Parathyroid adenoma (tissue), 2 donors: ENCODE data around the gene TREH.
"Not testable (repeated sequence)": the region's sequence is repeated elsewhere in the genome, so short reads cannot be mapped to it uniquely, and the experiment has no call there.

Experiments
- H2AFZ ChIP-seq: fragments of 300-600 bp; sonication (generic); one replicate; pipeline ENCODE4 v1.7.0; 2017; ENCODE audit warnings: antibody characterized with exemption, mild to moderate bottlenecking
- H3K27ac ChIP-seq: fragments of 300-600 bp; sonication (generic); one replicate; pipeline ENCODE4 v1.7.0; 2017
- H3K27me3 ChIP-seq: fragments of 300-600 bp; sonication (generic); one replicate; pipeline ENCODE4 v1.7.0; 2017; ENCODE audit warnings: low read length; ENCODE audit not compliant: control insufficient read depth, insufficient read depth
- H3K36me3 ChIP-seq: fragments of 300-600 bp; sonication (generic); one replicate; pipeline ENCODE4 v1.7.0; 2017; ENCODE audit warnings: low read length; ENCODE audit not compliant: control insufficient read depth, insufficient read depth
- H3K4me1 ChIP-seq: fragments of 300-600 bp; sonication (generic); one replicate; pipeline ENCODE4 v1.7.0; 2017; ENCODE audit warnings: control low read depth
- H3K4me2 ChIP-seq: fragments of 300-600 bp; sonication (generic); one replicate; pipeline ENCODE4 v1.7.0; 2017; ENCODE audit warnings: low read length
- H3K4me3 ChIP-seq: fragments of 300-600 bp; sonication (generic); one replicate; pipeline ENCODE4 v1.7.0; 2017; ENCODE audit warnings: low read depth, low read length
- H3K79me2 ChIP-seq: fragments of 300-600 bp; sonication (generic); one replicate; pipeline ENCODE4 v1.7.0; 2017; ENCODE audit warnings: control low read depth
- H3K9ac ChIP-seq: fragments of 300-600 bp; sonication (generic); one replicate; pipeline ENCODE4 v1.7.0; 2017; ENCODE audit warnings: mild to moderate bottlenecking
- H3K9me3 ChIP-seq: fragments of 300-600 bp; sonication (generic); one replicate; pipeline ENCODE4 v1.7.0; 2017; ENCODE audit warnings: low read length; ENCODE audit not compliant: control insufficient read depth
- TF ChIP-seq, protein P1 (sequence below): fragments of 300-600 bp; sonication (generic); IDR thresholded peaks from one replicate; pipeline ENCODE4 v1.7.0; 2017; ENCODE audit warnings: antibody characterized with exemption, mild to moderate bottlenecking
- donor health status: primary hyperparathyroidism.

The TREH gene, protein sequence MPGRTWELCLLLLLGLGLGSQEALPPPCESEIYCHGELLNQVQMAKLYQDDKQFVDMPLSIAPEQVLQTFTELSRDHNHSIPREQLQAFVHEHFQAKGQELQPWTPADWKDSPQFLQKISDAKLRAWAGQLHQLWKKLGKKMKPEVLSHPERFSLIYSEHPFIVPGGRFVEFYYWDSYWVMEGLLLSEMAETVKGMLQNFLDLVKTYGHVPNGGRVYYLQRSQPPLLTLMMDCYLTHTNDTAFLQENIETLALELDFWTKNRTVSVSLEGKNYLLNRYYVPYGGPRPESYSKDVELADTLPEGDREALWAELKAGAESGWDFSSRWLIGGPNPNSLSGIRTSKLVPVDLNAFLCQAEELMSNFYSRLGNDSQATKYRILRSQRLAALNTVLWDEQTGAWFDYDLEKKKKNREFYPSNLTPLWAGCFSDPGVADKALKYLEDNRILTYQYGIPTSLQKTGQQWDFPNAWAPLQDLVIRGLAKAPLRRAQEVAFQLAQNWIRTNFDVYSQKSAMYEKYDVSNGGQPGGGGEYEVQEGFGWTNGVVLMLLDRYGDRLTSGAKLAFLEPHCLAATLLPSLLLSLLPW

DNA sequence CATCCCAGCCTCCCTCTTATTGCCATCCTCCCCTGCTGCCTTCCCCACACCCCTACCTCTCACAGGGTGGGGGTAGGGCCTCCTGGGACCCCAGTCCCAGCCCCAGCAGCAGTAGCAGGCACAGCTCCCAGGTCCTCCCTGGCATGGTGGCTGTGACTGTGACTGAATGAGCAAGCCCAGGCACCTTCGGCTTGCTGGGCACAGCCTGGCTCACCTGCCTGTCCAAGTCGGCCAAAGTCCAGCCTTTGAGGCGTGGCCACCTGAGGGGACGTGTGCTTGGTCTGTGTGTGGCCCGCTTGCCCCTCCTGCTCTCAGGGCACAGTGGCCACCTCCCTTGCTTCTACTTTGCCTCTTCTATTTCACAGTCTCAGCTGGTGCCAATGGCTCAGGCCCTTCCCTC lies at the start of gene TREH:
Gene TREH (minus strand): TSS at position 168 of the 400 bp plus-strand sequence. CDS start 23 bp downstream, at position 145.
- H3K4me2 ChIP-seq = no peak within 1 kb of the TSS
- TF ChIP-seq, protein P1, sequence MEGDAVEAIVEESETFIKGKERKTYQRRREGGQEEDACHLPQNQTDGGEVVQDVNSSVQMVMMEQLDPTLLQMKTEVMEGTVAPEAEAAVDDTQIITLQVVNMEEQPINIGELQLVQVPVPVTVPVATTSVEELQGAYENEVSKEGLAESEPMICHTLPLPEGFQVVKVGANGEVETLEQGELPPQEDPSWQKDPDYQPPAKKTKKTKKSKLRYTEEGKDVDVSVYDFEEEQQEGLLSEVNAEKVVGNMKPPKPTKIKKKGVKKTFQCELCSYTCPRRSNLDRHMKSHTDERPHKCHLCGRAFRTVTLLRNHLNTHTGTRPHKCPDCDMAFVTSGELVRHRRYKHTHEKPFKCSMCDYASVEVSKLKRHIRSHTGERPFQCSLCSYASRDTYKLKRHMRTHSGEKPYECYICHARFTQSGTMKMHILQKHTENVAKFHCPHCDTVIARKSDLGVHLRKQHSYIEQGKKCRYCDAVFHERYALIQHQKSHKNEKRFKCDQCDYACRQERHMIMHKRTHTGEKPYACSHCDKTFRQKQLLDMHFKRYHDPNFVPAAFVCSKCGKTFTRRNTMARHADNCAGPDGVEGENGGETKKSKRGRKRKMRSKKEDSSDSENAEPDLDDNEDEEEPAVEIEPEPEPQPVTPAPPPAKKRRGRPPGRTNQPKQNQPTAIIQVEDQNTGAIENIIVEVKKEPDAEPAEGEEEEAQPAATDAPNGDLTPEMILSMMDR = no peak
- H3K27ac ChIP-seq = no peak within 1 kb of the TSS
- no peak within 1 kb of the TSS for H3K4me3 ChIP-seq
- H3K9me3 ChIP-seq = no peaks in the 10 kb centered on the region
- H3K36me3 ChIP-seq = no peaks in the 10 kb centered on the region
- H3K79me2 ChIP-seq = no peaks in the 10 kb centered on the region
- no peaks in the 10 kb centered on the region for H3K4me1 ChIP-seq
- no peaks in the 10 kb centered on the region for H3K27me3 ChIP-seq
- no peak within 1 kb of the TSS for H3K9ac ChIP-seq
- no peak within 1 kb of the TSS for H2AFZ ChIP-seq

DNA sequence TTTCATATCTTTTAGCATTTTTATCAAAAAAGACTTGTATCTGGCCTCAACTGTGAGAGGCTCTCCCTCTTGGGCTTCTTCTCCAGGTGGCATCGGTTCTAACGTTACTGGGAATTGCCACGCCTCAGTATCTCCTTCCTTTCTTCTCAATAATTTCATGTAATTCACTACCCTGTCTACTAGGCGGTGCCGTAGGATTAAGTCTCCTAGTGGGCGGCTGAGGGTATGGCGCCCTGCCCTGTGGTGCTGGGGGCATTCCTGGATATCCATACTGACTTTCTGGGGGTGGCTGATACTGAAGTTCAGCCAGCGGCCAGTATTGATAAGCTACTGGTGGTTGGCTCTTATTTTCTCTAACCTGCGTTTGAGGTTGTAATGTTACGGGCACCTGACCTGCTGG lies 48.7 kb upstream of the TREH start:
- H3K4me1 ChIP-seq, H3K27ac ChIP-seq, H3K27me3 ChIP-seq, H2AFZ ChIP-seq, H3K79me2 ChIP-seq, H3K4me3 ChIP-seq, H3K9me3 ChIP-seq, H3K36me3 ChIP-seq, H3K9ac ChIP-seq, H3K4me2 ChIP-seq: not testable (repeated sequence)

DNA sequence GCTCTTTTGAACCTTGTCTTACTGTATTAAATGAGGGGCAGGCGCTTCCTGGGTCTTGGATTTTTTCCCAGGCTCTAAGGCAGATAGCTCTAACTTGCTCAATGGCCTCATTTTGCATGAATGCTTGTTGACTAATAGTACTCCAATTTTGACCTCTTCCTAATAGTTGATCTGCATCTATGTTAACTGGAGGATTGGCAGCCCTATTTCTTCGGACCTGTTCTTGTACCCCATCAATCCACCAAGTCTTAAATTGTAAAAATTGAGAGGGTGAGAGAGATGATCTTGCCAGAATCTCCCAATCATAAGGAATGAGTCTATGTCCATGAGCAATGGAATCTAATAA lies 48.2 kb upstream of the TREH start:
- not testable (repeated sequence) for H3K36me3 ChIP-seq, H3K27ac ChIP-seq, H2AFZ ChIP-seq, H3K9ac ChIP-seq, H3K4me2 ChIP-seq, H3K4me1 ChIP-seq, H3K79me2 ChIP-seq, H3K4me3 ChIP-seq, H3K27me3 ChIP-seq, H3K9me3 ChIP-seq

DNA sequence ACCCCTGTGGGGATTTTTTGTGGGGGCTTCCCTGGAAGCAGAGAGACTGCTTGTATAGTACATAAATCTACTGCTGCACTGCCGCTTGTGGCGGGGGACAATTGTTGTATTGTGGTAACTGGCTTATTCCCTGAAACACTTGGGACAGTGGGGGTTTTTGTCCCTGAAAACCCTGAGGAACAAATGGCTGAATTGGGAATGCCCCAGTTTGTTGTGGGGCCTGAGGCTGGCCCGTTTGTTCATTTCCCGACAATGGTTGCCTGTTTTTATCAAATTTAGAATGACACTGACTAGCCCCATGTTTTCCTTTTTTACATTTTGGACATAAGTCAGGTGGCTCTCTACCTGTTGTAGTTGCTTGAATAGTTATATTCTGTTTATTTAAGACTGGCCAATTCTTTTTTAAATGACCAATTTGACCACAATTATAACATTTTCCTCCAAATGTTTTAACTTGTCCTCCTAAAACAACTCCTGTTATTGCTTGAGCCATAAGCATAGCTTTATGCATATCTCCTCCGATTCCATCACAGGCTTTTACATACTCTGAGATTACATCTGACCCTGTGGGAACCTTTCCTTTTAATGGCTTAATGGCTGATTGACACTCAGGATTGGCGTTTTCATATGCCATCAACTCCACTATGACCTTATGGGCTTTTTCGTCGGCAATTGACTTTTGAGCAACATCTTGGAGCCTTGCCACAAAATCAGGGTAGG lies 47.7 kb upstream of the TREH start:
- not testable (repeated sequence) for H3K36me3 ChIP-seq, H3K4me1 ChIP-seq, H3K79me2 ChIP-seq, H3K4me3 ChIP-seq, H3K4me2 ChIP-seq, H3K9ac ChIP-seq, H3K27me3 ChIP-seq, H3K27ac ChIP-seq, H3K9me3 ChIP-seq, H2AFZ ChIP-seq

DNA sequence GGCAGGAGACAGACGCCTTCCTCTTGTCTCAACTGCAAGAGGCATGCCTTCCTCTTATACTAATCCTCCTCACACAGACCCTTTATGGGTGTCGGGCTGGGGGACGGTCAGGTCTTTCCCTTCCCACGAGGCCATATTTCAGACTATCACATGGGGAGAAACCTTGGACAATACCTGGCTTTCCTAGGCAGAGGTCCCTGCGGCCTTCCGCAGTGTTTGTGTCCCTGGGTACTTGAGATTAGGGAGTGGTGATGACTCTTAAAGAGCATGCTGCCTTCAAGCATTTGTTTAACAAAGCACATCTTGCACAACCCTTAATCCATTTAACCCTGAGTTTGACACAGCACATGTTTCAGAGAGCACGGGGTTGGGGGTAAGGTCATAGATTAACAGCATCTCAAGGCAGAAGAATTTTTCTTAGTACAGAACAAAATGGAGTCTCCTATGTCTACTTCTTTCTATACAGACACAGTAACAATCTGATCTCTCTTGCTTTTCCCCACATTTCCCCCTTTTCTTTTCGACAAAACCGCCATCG lies 42.1 kb upstream of the TREH start:
- not testable (repeated sequence) for H3K27ac ChIP-seq, H3K4me1 ChIP-seq, H3K27me3 ChIP-seq, H3K4me3 ChIP-seq, H3K9ac ChIP-seq, H2AFZ ChIP-seq, H3K36me3 ChIP-seq, H3K4me2 ChIP-seq, H3K79me2 ChIP-seq, H3K9me3 ChIP-seq

DNA sequence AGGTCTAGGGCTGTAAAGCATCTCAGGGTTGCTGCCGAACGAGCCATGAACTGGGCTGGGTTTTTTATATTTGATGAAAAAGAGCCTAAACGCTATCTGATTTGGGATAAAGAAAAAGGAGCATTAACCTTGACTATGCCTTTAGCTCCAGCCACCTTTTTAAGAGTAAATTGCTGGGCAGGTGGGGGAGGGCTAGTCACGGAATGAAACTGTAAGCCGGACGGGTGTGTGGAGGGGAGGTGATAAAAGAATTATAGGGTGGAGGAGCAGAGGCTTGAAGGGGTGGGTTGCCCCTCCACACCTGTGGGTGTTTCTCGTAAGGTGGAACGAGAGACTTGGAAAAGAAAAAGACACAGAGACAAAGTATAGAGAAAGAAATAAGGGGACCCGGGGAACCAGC lies 41.3 kb upstream of the TREH start:
- not testable (repeated sequence) for H2AFZ ChIP-seq

DNA sequence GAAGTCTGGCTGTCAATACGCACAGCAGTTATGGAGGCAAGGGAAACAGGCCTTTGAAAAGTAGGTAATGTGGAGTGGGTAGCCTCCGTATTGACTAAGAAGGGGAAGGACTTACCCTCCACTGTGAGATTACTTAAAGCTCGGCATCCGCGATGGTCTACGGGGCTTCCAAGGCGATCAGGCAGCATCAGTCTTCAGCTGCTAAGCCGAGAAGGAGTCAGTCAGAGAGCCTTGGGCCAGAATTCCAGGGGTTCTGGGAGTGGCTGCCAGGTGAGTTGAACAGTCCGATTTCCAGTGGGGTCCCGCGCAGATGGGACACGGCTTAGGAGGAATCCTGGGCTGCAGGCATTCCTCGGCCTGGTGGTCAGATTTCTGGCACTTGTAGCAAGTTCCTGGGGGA lies 40.6 kb upstream of the TREH start:
- not testable (repeated sequence) for H3K27ac ChIP-seq, H3K9me3 ChIP-seq, H2AFZ ChIP-seq, H3K4me3 ChIP-seq, H3K4me2 ChIP-seq, H3K27me3 ChIP-seq, H3K36me3 ChIP-seq, H3K4me1 ChIP-seq, H3K79me2 ChIP-seq, H3K9ac ChIP-seq

More for the DNA sequence above, 41.3 kb upstream of the TREH start:
- H3K9ac ChIP-seq, H3K4me2 ChIP-seq, H3K4me1 ChIP-seq, H3K79me2 ChIP-seq, H3K4me3 ChIP-seq, H3K9me3 ChIP-seq, H3K27me3 ChIP-seq, H3K27ac ChIP-seq, H3K36me3 ChIP-seq: not testable (repeated sequence)

DNA sequence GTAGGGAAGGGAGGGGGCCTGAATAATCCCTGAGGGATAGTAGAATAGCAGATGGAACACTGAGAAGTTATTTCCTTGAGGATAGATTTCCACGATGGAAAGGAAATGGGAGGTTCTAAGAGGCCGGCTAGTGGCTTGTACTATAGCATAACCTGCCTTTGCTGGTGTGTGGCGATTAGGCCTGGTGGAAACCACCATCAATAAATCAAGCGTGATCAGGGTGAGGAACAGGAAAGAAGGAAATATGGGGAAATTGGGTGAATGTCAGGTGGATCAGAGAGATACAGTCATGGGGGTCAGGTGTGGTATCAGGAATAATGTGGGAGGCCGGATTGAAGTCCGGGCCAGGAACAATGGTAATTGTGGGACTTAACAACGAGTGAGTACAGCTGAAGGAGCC lies 39.1 kb upstream of the TREH start:
- H3K4me3 ChIP-seq, H3K27me3 ChIP-seq, H3K36me3 ChIP-seq, H3K4me2 ChIP-seq, H3K4me1 ChIP-seq, H3K79me2 ChIP-seq, H3K27ac ChIP-seq, H3K9ac ChIP-seq, H2AFZ ChIP-seq, H3K9me3 ChIP-seq: not testable (repeated sequence)

DNA sequence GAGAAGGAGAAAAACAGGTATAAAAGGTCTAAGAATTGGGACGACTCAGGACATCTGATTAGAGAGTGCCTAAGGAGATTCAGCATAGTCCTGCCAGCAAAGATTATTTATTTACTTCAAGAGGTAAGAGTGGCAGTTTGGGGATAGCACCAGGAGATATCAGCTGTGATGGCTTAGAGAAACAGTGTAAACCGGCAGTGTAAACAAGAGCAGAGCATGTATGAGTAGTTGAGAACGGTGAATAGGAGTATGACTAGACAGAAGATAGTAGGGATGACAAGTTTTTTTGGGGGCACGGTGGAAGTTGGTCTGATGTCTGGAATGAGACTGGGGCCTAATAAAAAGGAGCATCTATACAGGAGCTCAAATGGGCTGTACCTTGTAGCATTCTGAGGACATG lies 38.3 kb upstream of the TREH start:
- H3K9me3 ChIP-seq, H3K36me3 ChIP-seq, H3K4me1 ChIP-seq, H3K27ac ChIP-seq, H3K27me3 ChIP-seq, H2AFZ ChIP-seq, H3K79me2 ChIP-seq, H3K4me2 ChIP-seq, H3K4me3 ChIP-seq, H3K9ac ChIP-seq: not testable (repeated sequence)

DNA sequence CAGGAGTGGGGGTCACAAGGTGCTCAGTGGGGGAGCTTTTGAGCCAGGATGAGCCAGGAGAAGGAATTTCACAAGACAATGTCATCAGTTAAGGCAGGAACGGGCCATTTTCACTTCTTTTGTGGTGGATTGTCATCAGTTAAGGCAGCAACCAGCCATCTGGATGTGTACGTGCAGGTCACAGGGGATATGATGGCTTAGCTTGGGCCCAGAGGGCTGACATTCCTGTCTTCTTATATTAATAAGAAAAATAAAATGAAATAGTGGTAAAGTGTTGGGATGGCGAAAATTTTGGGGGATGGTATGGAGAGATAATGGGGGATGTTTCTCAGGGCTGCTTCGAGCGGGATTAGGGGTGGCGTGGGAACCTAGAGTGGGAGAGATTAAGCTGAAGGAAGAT lies 37.8 kb upstream of the TREH start:
- H3K9ac ChIP-seq, H3K27me3 ChIP-seq, H3K79me2 ChIP-seq, H3K4me2 ChIP-seq, H3K27ac ChIP-seq, H3K9me3 ChIP-seq, H2AFZ ChIP-seq, H3K36me3 ChIP-seq, H3K4me3 ChIP-seq, H3K4me1 ChIP-seq: not testable (repeated sequence)
